Keratinocyte (primary cell): ENCODE data around the gene CD53. TPM values are rescaled to one million over a fixed set of nuclear protein-coding genes. Genes with fewer than 3 reads are reported as not detected.

Source experiments
- DNase-seq: peaks from one replicate; pipeline ENCODE4 v3.0.0-alpha.2; 2011; ENCODE audit warnings: low read depth, missing footprints, low spot score
- FAIRE-seq: peaks from 2 replicates; lab custom pipeline; 2011; peaks lifted over from hg19 to GRCh38; lab: Jason Lieb, UNC
- H2AFZ ChIP-seq: 2 replicates; pipeline ENCODE4 v1.6.0; 2012; ENCODE audit warnings: low read length, control low read depth, inconsistent platforms; ENCODE audit not compliant: control insufficient read depth
- H3K27ac ChIP-seq: 2 replicates; pipeline ENCODE4 v1.5.1; 2011; ENCODE audit warnings: low read length; ENCODE audit not compliant: control insufficient read depth, insufficient read depth
- H3K27me3 ChIP-seq: 3 replicates; pipeline ENCODE4 v1.6.0; 2011; ENCODE audit warnings: low read length; ENCODE audit not compliant: control insufficient read depth, insufficient read depth; ENCODE audit errors: extremely low read depth
- H3K36me3 ChIP-seq, 2 experiments: 2 replicates in 1 of 2; 3 replicates in 1 of 2; pipeline ENCODE4 v1.5.1; 2011; ENCODE audit warnings: low read length in 2 of 2, mild to moderate bottlenecking in 1 of 2; ENCODE audit not compliant: control insufficient read depth in 2 of 2, insufficient read depth in 2 of 2; ENCODE audit errors: extremely low read depth in 1 of 2
- H3K4me1 ChIP-seq: 3 replicates; pipeline ENCODE4 v1.5.1; 2011; ENCODE audit warnings: low read length; ENCODE audit not compliant: control insufficient read depth, insufficient read depth; ENCODE audit errors: extremely low read depth
- H3K4me2 ChIP-seq: 3 replicates; pipeline ENCODE4 v1.6.0; 2011; ENCODE audit warnings: low read depth, low read length; ENCODE audit not compliant: control insufficient read depth, insufficient read depth; ENCODE audit errors: extremely low read depth
- H3K4me3 ChIP-seq, 3 experiments: fragments of 200-600 bp in 1 of 3; sonication (generic) in 1 of 3; 2 replicates in 2 of 3; 3 replicates in 1 of 3; pipeline ENCODE4 v1.5.1; 2011 to 2016; ENCODE audit warnings: low read length in 3 of 3, mild to moderate bottlenecking in 3 of 3, control low read depth in 2 of 3, inconsistent platforms in 1 of 3, low read depth in 1 of 3, mixed read lengths in 1 of 3, mixed run types in 1 of 3, moderate library complexity in 1 of 3; ENCODE audit not compliant: control insufficient read depth in 2 of 3, insufficient read depth in 2 of 3; ENCODE audit errors: extremely low read depth in 1 of 3
- H3K79me2 ChIP-seq: 2 replicates; pipeline ENCODE4 v1.6.0; 2012; ENCODE audit warnings: low read length; ENCODE audit not compliant: control insufficient read depth, insufficient read depth
- H3K9ac ChIP-seq: 3 replicates; pipeline ENCODE4 v1.6.0; 2011; ENCODE audit warnings: low read length; ENCODE audit not compliant: control insufficient read depth, insufficient read depth; ENCODE audit errors: extremely low read depth
- H3K9me1 ChIP-seq: 3 replicates; pipeline ENCODE4 v1.6.0; 2011; ENCODE audit warnings: low read length; ENCODE audit not compliant: control insufficient read depth, insufficient read depth; ENCODE audit errors: extremely low read depth
- H3K9me3 ChIP-seq: 2 replicates; pipeline ENCODE4 v1.5.1; 2012; ENCODE audit warnings: low read depth, low read length; ENCODE audit not compliant: control insufficient read depth
- H4K20me1 ChIP-seq: 3 replicates; pipeline ENCODE4 v1.6.0; 2011; ENCODE audit warnings: low read length; ENCODE audit not compliant: control insufficient read depth, insufficient read depth; ENCODE audit errors: extremely low read depth
- CTCF ChIP-seq, 3 experiments: IDR thresholded peaks in 1 of 3; conservative IDR thresholded peaks in 1 of 3; optimal IDR thresholded peaks in 1 of 3; 2 replicates in 2 of 3; 3 replicates in 1 of 3; pipeline versions ENCODE3 to v1.5.1; 2011; ENCODE audit warnings: low read length in 3 of 3, mild to moderate bottlenecking in 3 of 3, moderate library complexity in 2 of 3, control low read depth in 1 of 3, inconsistent platforms in 1 of 3; ENCODE audit not compliant: insufficient read depth in 2 of 3; ENCODE audit errors: extremely low read depth in 1 of 3
- EZH2 ChIP-seq: IDR thresholded peaks from one replicate; pipeline ENCODE4 v1.6.1; 2012; ENCODE audit warnings: inconsistent platforms, mild to moderate bottlenecking, low read length, moderate library complexity
- dilution Hi-C: fragments of 300-500 bp; cut with MboI; formaldehyde crosslinking; loops from one replicate; pipeline ENCODE4 v1.7.0; 2020; ENCODE audit warnings: low sequenced_read_pairs; ENCODE audit not compliant: extremely low pct_ligation_motif_present
- polyA plus RNA-seq, 5 experiments: library from polyadenylated mRNA; depleted of rRNA in 3 of 5; stranded (reverse) in 3 of 5; stranded (forward) in 1 of 5; unstranded in 1 of 5; fragments of >200 nt; gene quantifications; 1 replicate in 1 of 5; 2 replicates in 3 of 5; 3 replicates in 1 of 5; pipeline versions ENCODE4 v1.2.1 to v1.2.3, GENCODE V29; 2011 to 2012; ENCODE audit warnings: missing spikeins in 2 of 5, low read depth in 1 of 5, low replicate concordance in 1 of 5

CD53 gene
- polyA plus RNA-seq, 1 donor (not counting 4 experiments of a cell fraction or from before 2014, with no cell fraction given) = 0.09 TPM

DNA sequence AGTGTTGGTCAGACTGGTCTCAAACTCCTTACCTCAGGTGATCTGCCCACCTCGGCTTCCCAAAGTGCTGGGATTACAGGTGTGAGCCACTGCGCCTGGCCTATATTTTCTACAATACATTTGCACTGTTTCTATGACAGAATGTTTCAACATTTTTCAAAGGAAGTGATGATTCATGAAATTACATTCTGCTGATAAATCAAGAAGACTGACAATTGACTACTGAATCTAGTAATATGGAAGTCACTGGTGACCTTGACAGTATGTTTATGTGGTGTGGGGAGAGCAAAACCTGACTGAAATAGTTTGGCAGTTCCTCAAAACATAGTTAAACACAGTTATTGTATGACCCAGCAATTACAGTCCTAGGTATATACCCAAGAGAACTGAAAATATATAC lies 72.7 kb downstream of the CD53 start:
- FAIRE-seq = no peak
- no peak for DNase-seq
- dilution Hi-C loops = no loop called here

DNA sequence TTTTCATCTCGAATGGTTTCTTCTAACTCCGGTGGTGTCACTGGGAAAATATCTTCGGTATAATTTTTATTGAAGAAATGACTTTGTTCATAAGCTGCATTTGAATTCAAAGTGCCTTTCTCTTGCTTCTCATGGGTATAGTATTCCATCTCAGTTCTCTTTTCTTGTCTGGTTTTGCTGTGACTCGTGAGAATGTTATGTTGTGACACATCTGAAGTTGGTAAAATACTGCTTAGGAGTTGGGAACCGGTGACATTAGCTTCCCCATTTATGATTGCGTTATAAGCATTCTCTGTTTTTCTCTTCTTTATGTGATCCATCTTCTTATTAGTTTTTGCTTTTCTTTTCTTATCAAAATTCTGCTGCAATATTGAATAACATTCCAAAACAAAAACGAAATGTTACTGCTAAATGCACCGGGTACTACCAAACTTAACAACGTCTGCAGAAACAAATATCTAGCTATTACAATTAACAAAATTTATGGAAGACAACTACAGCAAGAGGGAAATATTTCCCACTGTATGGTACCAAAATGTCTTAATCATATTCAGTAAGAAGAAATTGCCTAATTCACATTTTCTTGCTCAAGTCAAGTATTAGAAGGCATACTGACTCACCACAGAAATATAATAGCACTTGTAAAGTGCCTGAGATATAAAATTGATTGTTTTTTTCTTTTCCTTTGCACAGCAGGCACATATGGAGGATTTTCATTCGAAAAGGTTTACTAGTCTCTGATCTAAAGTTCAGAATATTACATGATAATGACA lies 75.3 kb downstream of the CD53 start:
- H3K4me1 ChIP-seq = peaks cover 3% of the 10 kb centered on the region
- H3K27ac ChIP-seq = no peak overlapping the region
- no peak overlapping the region for H2AFZ ChIP-seq
- no peaks in the 10 kb centered on the region for H3K27me3 ChIP-seq
- peaks cover 4 to 9% of the 10 kb centered on the region in 2 experiments for H3K36me3 ChIP-seq
- no peaks in the 10 kb centered on the region for H4K20me1 ChIP-seq
- dilution Hi-C loops = no loop called here
- no peaks in the 10 kb centered on the region for H3K9me1 ChIP-seq
- FAIRE-seq (no peak), DNase-seq (no peak)
- H3K4me2 ChIP-seq = no peak overlapping the region
- no peak overlapping the region for H3K9ac ChIP-seq
- H3K9me3 ChIP-seq = no peaks in the 10 kb centered on the region
- no peak for TF ChIP-seq CTCF (optimal IDR thresholded peaks at IDR 0.05 in 1 of 3, IDR thresholded peaks at IDR 0.05 in 1 of 3, conservative IDR thresholded peaks at IDR 0.05 in 1 of 3; ENCODE audit: extremely low read depth in 1 of 3, insufficient read depth in 2 of 3, low read length in 3 of 3)
- H3K4me3 ChIP-seq = no peak overlapping the region
- no peaks in the 10 kb centered on the region for H3K79me2 ChIP-seq

More for the DNA sequence above, 72.7 kb downstream of the CD53 start:
- TF ChIP-seq CTCF (optimal IDR thresholded peaks at IDR 0.05 in 1 of 3, IDR thresholded peaks at IDR 0.05 in 1 of 3, conservative IDR thresholded peaks at IDR 0.05 in 1 of 3; ENCODE audit: extremely low read depth in 1 of 3, insufficient read depth in 2 of 3, low read length in 3 of 3) (no peak), EZH2 (no peak)
- H3K79me2 ChIP-seq = no peaks in the 10 kb centered on the region
- no peak overlapping the region for H2AFZ ChIP-seq
- H3K4me2 ChIP-seq = no peak overlapping the region
- H3K36me3 ChIP-seq = peaks cover 2 to 4% of the 10 kb centered on the region in 2 experiments
- no peak overlapping the region for H3K9ac ChIP-seq
- no peaks in the 10 kb centered on the region for H3K9me3 ChIP-seq
- no peak overlapping the region for H3K4me3 ChIP-seq
- no peaks in the 10 kb centered on the region for H4K20me1 ChIP-seq
- no peak overlapping the region for H3K27ac ChIP-seq
- no peaks in the 10 kb centered on the region for H3K9me1 ChIP-seq
- peaks cover 3% of the 10 kb centered on the region for H3K4me1 ChIP-seq
- H3K27me3 ChIP-seq = no peaks in the 10 kb centered on the region

Other genes starting within 250 kb of the CD53 start
- not detected in 3 replicates for gene KCNA3, start 198.2 kb upstream of the CD53 start, polyA plus RNA-seq
- gene LRIF1, start 90.8 kb downstream of the CD53 start, polyA plus RNA-seq = 9.0 to 12.0 TPM (median 9.1 TPM) in 3 replicates